HG02571 (cell line): ENCODE results near the gene NKAP.
A peak's percentile ranks its signal among the peaks of the same experiment; 100 is the strongest.
"Not testable (repeated sequence)": the region's sequence is repeated elsewhere in the genome, so short reads cannot be mapped to it uniquely, and the experiment has no call there.

Experiments
- ATAC-seq: cut with Tn5 transposase; IDR thresholded peaks from one replicate; pipeline ENCODE4 v1.9.1; 2021; ENCODE audit warnings: mild to moderate bottlenecking, moderate library complexity; ENCODE audit not compliant: unreplicated experiment

The NKAP gene

DNA sequence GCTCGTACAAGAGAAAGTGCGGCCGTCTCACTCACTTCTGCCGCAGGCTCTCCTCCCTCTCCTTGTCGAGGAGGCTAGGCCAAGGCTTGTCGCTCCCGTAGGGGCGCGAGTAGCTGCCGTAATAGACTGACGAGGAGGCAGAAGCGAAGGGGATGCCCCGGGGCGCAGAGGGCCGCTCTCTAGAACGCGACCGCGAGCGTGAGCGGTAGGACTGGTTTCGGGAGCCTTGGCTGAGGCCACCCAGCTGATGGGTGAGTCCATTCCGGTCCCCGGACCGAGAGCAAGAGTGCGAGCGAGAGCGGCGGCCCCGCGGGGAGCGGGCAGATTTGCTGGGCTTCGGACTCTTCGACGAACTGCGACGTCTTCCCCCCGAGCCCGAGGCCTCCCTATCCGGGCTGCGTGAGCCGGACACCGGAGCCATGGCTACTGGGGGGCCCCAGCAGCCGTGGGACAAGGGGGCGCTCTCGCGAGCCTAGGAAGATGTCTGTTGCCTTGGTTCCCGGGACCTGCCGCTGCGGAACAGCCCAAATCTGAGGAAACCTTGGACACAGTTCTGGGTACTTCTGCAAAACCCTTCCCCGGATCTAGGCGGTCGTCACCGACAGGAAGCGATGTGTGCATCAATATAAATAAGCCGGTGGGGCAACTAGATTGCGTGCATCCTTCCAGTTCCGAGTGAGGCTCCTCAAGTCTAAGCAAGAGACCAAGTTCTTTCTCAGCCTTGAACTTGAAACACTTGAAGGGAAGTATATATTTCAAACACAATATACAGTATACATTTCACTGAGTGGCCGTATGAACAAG, at the start of gene NKAP:
Gene NKAP (minus strand): TSS at position 567 of the 804 bp plus-strand sequence. CDS start 146 bp downstream, at position 421.
- peak; percentile 81 for ATAC-seq

DNA sequence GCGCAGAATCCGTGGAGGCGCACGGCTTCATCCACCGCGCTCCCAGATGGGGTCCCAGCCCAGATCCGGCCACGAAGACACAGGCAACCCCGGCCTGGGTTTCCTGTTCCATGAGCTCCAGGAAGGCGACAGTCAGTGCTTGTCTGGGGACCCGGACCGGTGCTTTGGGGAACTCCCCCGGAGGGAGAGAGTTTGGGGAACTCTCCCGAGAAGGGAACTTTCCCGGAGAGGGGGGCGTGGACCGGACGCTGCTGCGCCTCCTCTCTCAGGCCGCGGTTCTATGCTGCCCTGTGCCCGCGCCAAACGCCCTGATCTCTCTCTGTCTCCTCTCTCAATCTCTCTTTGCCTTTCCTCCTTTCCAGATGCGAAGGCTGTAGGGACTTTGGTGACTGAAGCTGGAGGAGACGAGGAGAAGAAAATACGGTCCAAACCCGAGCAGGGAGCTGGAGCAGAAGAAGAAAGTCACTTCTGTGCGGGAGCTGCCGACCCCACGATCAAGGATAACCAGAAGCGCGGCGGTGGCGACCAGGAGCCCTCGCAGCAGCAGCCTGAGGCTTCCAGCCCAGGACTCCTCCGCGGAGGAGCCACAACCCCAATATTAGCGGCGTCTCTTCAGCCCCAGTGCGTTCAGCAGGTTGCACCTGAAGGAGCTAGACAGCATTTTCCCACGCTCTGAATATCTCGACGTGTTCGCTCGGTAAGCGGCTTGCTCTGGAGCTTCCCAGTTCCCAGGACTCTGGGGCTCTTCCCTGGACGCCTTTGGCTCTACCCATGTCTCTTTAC, 47.6 kb upstream of the NKAP start:
- no peak for ATAC-seq

DNA sequence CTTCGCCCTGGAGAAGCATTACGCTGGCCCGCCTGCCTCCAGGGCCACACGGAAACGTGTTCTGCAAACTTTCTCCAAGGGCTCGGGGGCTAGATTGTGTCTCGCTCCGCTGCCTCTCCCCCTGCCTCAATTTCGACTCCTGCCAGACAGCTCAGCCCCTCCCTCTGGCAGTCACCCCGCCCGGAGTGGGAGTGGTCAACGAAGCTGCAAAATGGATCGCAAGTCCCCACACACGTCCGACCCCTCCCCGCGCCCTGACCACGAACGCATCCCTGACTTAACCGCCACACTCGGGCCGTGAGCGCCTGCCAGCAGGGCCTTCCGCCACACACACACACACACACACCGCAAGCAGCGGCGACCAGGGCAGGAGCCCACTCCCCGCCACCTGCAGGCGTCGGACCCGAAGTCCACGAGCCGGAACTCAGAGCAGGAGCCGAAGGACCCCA, 47.0 kb upstream of the NKAP start:
- ATAC-seq, result no peak

DNA sequence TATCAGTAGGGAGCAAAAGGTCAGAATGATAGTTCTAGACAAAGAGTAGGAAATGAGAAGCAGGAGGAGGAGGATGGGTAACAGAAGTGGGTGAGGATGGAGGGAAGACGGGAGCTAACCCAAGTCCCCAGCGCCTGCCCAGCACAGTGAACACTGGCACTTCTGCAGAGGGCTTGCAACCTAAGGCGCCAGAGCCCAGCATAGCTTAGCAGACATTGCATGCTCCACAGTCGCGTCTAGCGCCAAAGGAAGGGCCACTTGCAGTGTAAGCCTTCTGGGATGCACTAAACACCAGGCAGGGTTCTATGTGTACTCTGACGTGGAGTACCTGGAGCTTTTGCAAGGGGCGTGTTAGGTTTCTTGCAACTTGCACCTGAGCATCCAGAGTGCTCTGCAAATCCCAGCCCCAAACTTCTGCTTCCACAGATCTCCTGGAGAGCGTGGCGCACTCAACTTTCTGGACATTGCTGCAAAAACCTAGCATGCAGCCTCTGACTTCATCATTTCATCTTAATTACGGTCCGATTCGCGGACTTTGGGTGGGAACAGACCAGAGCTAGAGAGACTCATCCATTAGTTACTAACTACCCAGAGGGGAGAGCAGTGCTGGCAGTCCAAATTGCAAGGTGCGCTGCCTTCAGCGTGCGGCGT, 46.5 kb upstream of the NKAP start:
- no peak for ATAC-seq

DNA sequence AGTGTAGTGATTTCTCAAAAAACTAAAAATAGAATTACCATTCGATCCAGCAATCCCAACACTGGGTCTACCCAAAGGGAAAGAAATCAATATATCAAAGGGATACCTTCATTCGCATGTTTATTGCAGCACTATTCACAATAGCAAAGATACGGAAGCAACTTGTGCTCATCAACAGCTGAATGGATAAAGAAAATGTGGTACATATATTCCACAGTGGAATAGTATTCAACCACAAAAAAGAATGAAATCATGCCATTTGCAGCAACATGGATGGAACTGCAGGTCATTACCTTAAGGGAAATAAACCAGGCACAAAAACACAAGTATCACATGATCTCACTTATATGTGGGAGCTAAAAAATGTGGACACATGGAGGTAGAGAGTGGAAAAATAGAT, 42.7 kb upstream of the NKAP start:
- ATAC-seq, result no peak

DNA sequence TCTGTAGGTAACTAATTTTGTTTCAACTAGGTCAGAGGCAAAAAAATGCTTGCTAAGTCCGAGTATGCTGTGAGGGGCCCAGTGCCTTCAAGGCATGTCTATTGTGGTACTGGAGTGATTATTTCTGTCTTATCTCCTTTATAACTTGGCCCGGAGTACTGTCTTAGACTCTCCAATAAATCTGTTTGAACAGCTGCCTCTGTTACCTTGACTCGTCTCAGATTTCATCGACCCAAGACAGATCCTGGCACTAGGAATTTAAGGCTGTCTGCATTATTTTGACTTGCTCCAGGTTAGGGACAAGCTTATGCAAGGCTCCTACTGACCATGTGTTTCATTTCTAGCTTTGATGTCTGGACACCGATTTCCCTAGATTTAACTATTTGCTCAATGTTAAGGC, 41.1 kb upstream of the NKAP start:
- ATAC-seq, result no peak

DNA sequence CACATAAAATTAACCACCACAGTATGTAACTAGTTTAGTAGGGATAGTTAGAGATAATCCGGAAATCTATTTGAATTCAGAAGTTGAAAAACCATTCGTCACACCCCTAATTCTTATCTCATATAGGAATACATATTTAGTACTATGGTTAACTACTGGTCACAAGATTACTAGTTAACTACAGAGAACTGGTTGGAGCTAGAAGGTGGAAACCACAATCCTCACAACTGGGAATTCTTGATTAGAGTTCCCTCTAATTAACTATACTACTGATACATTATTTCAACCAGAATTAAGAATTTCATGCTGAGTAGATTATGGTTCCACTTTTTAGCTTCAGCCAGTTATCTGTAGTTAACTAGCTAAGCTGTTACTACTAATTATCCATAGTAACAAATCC, 39.9 kb upstream of the NKAP start:
- ATAC-seq, result no peak

DNA sequence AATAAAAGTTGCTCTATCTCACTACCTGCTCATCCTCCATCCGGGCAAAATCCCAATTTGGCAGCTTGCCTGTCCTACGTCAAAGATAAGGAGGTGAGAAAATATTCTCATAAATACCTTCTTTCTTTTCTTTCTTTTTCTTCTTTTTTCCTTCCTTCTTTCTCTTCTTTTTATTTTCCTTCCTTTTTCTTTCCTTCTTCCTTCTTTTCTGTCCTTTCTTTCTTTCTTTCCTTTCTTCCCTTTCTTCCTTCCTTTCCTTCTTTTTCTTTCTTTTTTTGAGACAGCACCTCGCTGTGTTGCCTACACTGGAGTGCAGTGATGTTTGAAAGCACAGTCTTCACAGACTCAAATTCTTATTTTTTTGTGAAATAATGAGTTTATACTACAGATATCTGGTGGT, 38.6 kb upstream of the NKAP start:
- no peak for ATAC-seq

DNA sequence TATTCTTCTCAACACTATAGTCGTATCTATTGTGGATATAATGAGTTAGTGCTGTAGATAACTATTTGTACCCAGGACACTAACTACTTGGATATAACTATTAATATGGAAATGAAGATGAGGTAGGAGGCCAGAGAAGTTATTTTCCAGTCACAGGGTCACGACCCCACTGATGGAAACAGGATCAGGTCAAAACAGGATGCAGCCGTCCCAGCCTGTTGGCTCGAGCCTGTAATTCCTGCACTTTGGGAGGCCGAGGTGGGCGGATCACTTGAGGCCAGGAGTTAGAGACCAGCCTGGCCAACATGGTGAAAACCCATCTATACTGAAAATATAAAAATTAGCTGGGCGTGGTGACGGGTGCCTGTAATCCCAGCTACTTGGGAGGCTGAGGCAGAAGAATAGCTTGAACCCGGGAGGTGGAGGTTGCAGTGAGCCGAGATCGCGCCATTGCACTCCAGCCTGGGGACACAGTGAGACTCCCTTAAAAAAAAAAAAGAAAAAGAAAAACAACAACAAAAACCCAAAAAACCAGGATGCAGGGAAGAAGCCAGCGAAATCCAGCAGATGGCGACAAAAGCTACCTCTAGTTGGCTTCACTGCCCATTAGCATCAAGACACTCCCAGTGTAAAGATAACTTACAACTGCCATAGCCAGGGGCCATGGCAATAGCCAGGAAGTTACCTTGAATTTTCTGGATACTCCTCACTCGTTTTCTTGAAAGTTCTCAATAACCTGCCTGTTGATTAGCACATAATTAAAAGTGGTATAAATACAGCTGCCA, 37.9 kb upstream of the NKAP start:
- no peak for ATAC-seq

DNA sequence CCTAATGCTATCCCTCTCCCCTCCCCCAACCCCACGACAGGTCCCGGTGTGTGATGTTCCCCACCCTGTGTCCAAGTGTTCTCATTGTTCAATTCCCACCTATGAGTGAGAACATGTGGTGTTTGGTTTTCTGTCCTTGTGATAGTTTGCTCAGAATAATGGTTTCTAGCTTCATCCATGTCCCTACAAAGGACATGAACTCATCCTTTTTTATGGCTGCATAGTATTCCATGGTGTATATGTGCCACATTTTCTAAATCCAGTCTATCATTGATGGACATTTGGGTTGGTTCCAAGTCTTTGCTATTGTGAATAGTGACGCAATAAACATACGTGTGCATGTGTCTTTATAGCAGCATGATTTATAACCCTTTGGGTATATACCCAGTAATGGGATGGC, 33.6 kb upstream of the NKAP start:
- not testable (repeated sequence) for ATAC-seq

DNA sequence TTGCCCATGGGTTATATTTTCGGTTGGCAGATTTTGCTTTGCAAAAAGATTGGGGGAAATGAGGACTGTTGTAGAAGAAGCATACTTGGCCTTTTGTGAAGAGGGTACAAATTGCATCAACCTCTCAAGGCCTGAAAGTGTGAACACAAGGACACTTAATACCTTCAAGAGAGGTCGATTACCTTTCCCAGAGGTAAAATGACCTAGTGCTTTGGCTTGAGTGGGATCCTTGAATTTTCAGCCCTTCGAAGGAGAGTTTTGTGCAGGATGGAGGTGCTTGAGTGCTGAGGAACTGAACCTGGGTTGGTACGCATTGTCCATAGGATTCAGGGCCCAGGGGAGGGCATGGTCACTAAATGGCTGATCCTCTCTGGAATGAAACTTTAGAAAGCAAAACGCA, 27.6 kb upstream of the NKAP start:
- ATAC-seq, result no peak

DNA sequence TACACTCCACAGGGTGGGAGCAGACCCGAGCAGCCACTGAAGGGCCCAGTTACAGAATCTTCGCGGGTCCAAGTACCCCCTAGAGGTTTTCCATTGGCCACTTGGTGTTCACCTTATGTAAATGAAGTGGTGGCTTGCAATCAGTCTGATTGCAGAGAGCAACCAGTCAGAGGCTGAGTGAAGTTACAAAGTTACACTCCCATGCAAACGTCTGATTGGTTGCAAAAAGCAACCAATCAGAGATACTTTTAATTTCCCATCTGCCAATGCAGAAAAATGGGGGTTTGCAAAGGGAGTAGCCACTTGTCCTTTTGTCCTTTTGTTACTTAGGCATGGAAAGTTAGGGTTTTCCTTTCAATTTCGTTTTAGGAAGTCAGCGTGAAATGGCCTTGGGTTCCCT, 27.0 kb upstream of the NKAP start:
- ATAC-seq, result no peak

DNA sequence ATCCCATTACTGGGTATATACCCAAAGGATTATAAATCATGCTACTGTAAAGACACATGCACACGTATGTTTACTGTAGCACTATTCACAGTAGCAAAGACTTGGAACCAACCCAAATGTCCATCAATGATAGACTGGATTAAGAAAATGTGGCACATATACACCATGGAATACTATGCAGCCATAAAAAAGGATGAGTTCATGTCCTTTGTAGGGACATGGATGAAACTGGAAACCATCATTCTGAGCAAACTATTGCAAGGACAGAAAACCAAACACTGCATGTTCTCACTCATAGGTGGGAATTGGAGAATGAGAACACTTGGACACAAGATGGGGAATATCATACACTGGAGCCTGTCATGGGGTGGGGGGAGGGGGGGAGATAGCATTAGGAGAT, 23.3 kb upstream of the NKAP start:
- not testable (repeated sequence) for ATAC-seq

DNA sequence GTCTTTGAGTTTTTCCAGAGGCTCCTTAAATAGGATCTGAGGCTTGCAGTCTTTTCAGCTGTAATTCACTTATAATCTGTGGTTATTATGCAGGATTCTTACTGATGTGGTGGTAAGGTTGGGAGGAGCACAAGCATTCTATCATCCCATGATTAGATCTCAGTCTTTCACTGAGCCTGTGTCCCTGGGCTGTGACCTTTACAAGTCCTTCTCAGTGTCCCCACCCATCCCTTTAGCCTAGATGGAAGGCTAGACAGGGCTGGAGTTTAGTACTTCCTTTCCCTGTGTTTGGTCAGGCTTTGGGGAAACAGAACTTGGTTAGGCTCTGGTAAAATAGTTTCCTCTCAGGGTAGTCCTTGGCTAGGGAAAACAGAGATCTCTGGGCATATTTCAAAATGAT, 17.1 kb upstream of the NKAP start:
- ATAC-seq, result no peak

DNA sequence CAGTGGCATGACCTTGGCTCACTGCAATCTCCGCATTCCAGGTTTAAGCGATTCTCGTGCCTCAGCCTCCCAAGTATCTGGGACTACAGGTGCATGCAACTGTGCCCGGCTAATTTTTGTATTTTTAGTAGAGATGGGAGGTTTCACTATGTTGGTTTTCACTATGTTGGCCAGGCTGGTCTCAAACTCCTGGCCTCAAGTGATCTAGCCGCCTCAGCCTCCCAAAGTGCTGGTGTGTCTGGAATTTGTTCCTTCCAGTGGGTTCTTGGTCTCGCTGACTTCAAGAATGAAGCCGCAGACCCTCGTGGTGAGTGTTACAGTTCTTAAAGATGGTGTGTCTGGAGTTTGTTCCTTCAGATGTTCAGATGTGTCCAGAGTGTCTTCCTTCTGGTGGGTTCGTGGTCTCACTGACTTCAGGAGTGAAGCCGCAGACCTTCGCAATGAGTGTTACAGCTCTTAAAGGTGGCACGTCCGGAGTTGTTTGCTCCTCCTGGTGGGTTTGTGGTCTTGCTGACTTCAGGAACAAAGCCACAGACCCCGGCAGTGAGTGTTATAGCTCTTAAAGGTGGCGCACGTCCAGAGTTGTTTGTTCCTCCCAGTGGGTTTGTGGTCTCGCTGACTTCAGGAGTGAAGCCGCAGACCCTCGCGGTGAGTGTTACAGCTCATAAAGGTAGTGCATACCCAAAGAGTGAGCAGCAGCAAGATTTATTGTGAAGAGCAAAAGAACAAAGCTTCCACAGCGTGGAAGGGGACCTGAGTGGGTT, 12.4 kb upstream of the NKAP start:
- ATAC-seq, result not testable (repeated sequence)

DNA sequence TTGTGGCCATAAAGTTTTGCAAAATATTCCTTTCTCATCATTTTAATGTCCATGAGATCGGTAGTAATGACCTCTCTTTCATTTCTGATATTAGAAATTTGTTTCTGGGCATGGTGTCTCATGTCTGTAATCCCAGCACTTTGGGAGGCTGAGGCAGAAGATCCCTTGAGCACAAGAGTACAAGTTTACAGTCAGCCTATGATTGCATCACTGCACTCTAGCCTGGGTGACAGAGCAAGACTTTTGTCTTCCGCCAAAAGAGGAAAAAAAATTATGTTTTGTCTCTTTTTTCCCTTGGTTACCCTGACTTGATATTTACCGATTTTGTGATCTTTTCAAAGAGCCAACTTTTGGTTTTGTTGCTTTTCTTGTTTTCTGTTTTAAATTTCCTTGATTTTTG, 10.8 kb upstream of the NKAP start:
- no peak for ATAC-seq

DNA sequence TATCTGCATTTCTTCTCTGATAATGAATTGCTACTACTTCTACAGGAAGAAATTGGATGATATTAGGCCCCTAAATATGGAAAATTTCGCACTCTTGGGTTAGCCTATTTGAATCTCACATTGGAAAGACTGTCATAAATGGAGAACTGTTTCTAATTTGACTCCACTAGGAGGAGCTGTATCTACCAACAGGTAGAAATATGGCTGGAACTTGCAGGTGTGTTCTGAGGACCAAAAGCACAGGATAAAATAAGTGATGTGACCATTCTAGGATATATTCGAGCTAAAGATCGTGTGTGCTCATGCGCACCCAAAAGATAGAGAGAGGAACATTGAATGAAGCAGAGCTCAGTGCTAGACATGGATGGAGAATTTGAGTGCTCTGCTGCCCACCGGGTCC, 4.8 kb upstream of the NKAP start:
- ATAC-seq, result no peak

DNA sequence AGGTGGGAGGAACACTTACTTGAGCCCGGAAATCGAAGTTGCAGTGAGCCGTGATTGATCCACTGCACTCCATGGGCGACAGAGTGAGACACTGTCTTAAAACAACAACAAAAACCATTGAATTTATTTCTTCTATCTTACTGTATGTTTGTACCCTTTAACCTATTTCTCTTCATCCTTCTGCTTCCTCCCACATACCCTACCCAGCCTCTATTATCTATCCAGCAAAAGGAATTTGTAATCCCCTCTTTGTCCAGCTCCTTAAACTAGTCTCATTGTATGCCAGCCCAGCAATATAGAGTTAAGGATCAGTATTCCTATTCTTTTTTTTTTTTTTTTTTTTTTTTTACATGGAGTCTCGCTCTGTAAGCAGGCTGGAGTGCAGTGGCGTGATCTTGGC, 1.9 kb upstream of the NKAP start:
- ATAC-seq, result no peak

DNA sequence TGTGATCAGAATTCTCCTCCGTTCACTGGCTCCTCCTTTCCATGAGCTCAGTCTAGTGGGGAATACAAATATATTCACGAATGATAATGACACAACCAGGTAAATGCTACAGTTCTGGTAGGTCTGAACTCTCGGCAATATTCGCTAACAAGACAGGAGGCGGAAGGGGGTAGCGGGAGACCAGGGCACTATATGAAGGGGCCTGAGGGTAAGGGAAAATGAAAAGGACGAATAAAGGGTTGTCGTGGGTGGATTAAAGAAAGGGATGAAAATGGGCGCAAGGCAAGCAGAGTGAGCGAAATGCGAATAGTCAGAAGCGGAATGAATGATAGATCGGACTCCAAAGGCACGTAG, 743 bp downstream of the NKAP start:
- ATAC-seq, result peak; percentile 10

DNA sequence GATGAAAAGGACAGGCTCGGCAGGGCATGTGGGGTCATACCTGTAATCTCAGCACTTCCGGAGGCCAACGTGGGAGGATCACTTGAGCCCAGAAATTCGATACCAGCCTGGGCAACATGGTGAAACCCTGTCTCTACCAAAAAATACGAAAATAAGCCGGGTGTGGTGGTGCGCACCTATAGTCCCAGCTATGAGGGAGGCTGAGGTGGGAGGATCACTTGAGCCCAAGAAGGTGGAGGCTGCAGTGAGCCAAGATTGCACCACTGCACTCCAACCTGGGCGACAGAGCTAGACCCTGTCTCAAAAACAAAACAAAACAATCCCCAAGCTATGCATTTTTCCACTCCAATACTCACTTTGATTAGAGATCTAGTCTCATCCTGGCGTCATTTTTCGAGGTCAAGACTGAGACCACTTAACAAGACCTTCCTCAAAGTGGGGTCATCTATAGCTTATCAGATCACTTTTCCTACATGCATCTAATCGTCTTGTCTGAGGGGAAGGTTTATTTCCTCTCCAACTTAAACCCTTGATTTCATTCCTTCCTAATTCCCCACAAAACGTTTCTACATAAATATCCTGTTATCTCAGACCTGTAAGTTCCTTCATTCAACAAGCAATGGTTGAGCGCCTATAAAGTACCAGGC, 1.3 kb downstream of the NKAP start:
- no peak for ATAC-seq
